Ishikawa (cell line): ENCODE data around the gene RTN3.

ENCODE experiments used
- CREB1 ChIP-seq: IDR thresholded peaks from 2 replicates; pipeline ENCODE4 v1.6.1; 2012; ENCODE audit warnings: low read depth
- FOXM1 ChIP-seq: IDR thresholded peaks from 2 replicates; pipeline ENCODE4 v1.6.1; 2012; ENCODE audit warnings: low read depth, borderline replicate concordance
- RAD21 ChIP-seq: IDR thresholded peaks from 2 replicates; pipeline ENCODE4 v1.6.1; 2012; ENCODE audit warnings: low read depth
- REST ChIP-seq: IDR thresholded peaks from 2 replicates; pipeline ENCODE4 v1.6.1; 2012; ENCODE audit warnings: low read depth, mild to moderate bottlenecking
- TAF1 ChIP-seq: IDR thresholded peaks from 2 replicates; pipeline ENCODE4 v1.6.1; 2012; ENCODE audit warnings: low read depth, mild to moderate bottlenecking
- TCF12 ChIP-seq: IDR thresholded peaks from 2 replicates; pipeline ENCODE4 v1.6.1; 2012; ENCODE audit warnings: low read depth
- TEAD4 ChIP-seq: IDR thresholded peaks from 2 replicates; pipeline ENCODE4 v1.6.1; 2012
- YY1 ChIP-seq: IDR thresholded peaks from 2 replicates; pipeline ENCODE4 v1.6.1; 2012; ENCODE audit warnings: low read depth
- ZBTB7A ChIP-seq: IDR thresholded peaks from 2 replicates; pipeline ENCODE4 v1.6.1; 2012; ENCODE audit warnings: low read depth

- TF ChIP-seq TAF1 (no peak), RAD21 (no peak), CREB1 (no peak), REST (no peak), TEAD4 (no peak), FOXM1 (no peak), TCF12 (no peak), YY1 (no peak), ZBTB7A (no peak)
Observed at GRCh38 chr11:63729326-63729725, 48.0 kb downstream of the RTN3 start.
